ENCODE results near the gene SLC7A10.
"Not testable (repeated sequence)": the region's sequence is repeated elsewhere in the genome, so short reads cannot be mapped to it uniquely, and the experiment has no call there.

Gene SLC7A10

DNA sequence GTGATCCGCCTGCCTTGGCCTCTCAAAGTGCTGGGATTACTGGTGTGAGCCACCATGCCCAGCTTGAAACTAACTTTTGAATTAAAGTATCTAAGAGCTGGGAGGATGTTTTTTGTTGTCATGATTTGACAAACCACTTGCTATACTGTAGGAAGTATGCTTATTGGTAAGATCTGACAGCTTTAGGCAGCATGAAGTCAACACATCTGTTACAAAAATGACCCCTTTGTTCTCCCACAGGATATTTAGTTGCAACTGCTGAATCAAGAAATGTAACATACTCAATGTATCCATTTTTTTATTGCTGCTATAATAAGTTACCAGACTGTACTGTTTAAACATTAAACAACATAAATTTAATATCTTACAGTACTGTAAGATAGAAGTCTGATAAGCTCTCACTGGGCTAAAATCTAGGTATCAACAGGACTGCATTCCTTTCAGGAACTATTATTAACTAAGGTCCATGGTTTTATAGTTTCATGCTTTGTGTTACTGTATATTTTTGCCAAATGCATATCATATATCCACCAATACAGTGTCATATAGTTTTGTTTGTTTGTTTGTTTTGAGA lies 54.3 kb downstream of the SLC7A10 start:
- no peak for DNase-seq

DNA sequence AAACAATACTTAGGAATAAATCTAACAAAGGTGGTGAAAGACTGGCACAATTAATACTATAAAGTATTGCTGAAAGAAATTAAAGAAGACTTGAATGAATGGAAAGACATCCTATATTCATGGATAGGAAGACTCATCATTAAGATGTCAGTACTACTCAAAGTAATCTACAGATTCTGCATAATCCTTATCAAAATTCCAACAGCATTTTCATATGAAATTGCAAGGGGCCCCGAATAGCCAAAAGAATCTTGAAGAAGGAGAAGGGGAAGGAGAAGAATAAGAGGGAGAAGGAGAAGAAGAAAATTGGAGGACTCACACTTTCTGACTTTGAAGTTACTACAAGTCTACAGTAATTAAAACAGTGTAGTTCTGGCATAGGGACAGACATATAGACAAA lies 57.1 kb downstream of the SLC7A10 start:
- no peak for DNase-seq

DNA sequence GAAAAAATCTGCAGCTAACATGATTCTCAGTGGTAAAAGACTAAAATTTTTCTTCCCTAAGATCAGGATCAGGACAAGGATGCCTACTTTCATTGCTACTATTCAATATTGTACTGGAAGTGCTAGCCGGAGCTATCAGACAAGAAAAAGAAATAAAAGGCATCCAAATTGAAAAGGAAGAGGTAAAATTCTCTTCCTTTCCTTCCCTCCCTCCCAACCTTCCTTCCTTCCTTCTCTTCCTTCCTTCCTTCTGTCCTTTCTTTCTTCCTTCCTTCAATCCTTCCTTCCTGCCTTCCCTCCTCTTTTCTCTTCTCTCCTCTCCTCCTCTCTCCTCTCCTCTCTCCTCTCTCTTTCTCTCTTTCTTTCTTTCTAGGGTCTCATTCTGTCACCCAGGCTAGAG lies 58.2 kb downstream of the SLC7A10 start:
- no peak for DNase-seq

DNA sequence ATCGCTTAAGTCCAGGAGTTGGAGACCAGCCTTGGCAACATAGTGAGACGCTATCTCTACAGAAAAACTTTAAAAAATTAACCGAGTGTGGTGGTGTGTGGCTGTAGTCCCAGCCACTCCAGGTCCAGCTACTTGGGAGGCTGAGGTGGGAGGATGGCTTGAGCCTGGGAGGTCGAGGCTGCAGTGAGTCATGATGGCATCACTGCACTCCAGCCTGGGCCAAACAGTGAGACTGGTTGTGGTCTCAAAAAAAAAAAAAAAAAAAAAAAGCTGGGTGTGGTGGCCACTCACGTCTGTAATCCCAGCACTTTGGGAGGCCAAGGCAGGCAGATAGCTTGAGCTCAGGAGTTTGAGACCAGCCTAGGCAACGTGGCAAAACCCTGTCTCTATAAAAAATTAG lies 59.6 kb downstream of the SLC7A10 start:
- not testable (repeated sequence) for DNase-seq

DNA sequence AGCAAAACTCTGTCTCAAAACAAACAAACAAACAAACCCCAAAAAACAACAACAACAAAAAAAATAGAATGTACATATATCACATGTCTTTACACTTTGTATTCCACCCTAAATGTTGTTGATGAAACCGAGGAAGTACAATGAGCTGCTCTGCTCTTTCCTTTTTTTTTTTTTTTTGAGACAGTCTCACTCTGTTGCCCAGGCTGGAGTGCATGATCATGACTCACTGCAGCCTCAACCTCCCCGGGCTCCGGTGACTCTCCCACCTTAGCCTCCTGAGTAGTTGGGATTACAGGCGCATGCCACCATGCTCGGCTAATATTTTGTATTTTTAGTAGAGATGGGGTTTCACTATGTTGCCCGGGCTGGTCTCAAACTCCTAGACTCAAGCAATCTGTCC lies 62.2 kb downstream of the SLC7A10 start:
- no peak for DNase-seq

DNA sequence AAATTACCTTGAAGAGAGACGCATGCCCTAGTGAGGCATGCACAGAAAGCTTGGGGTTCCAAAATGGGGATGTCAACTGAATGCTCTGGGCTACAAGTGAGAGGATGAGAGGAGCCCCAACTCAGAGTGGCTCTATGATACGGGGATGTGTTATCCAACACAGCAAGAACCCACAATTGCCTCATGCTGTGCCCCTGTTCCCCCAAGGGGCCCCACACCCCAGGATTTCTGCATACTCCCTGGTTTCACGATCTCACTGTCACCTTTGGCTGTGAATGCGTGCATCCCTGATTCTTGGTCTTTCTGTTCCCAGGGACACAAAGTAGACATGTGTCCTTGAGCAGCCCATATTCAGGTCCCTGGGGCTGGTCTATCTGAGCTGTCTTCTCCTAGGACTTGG lies 64.4 kb downstream of the SLC7A10 start:
- DNase-seq = no peak

DNA sequence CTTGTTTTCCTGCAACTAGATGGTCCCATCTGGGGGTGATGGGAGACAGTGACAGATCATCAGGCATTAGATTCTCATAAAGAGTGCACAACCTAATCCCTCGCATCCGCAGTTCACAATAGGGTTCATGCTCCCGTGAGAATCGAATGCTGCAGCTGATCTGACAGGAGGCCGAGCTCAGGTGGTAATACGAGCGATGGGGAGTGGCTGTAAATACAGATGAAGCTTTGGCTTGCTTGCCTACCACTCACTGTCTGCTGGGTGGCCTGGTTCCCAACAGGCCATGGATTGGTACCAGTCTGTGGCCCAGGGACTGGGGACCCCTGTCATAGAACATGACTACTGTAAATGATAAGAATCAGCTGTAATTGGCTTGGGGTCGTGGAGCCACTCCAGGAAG lies 65.8 kb downstream of the SLC7A10 start:
- DNase-seq = no peak

DNA sequence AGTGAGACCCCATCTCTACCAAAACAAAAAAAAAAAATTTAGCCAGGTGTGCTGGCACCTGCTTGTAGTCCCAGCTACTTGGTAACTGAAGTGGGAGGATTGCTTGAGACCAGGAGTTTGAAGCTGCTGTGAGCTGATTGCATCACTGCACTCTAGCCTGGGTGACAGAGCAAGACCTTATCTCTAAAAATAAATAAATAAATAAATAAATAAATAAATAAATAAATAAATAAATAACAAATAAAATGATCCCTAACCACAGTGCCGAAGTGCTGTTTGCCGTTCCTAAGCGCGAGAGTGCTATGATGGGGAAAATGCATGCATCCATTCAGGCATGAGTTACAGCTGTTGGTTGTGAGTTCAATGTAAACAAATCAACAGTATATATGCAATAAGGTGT lies 66.5 kb downstream of the SLC7A10 start:
- no peak for DNase-seq

All from activated effector memory CD4-positive, alpha-beta T cell treated with anti-CD3 and anti-CD28 coated beads, Interleukin-2, amount 50 U/mL, for 16 hours (primary cell).